ENCODE results near the gene ISL2.

The ISL2 gene

DNA sequence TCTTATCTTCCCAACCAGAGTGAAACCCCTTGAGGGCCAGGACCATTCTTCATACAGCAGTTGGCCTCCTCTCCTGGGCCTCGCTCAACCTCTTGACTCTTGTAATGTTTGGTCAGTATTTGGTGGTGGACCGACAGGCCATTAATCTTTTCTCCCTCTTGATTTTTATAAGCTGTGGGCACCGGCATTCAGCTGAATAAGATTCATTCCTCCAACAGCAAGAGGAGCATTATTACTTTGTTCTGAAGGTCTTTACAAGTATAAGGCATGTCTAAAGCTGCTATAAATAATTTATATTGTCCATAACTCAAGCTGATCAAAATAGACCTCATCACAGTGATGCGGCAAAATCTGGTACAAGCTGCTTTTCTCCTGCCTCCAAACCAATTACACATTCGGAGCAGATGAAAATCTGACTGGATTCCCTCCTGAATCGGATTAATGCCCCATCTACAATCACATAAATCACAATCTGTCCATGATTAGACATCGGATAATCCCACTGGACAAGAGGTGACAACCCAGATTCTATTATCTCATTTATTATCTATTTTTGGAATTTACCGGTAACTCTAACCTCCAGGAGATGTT is 8.4 kb upstream of the ISL2 start:
- no peak for DNase-seq

GRCh38 chr15:76328958-76329357 is 7.6 kb upstream of the ISL2 start:
- DNase-seq: no peak

DNA sequence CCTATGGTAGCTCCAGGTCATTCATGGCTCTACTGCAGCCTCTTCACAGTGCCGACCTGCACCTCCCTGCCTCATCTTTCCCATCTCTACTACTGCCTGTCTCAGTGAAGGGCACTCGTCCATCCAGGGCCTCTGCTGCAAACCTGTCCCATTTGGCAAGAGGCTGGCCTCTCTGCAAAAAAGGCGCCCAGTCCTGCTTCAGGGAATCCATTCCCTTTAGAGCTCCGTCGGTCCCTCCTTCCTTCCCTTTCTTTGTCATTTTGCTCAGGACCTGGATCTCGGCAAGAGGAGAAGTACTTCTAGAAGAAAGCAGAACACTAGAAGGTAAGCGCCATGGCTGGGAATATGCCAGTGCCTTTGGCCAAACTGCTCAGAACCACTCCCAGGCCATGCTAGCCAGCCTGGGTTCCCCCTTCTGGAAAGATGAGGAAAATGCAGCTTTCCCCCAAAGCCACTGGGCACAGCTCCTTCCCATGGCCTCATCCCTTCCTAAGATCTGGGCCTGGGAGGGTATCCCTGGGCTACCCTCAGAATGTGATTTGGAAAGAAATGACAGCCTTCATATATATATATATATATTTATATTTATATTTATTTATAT is 6.4 kb upstream of the ISL2 start:
- DNase-seq: peak; percentile 32

DNA sequence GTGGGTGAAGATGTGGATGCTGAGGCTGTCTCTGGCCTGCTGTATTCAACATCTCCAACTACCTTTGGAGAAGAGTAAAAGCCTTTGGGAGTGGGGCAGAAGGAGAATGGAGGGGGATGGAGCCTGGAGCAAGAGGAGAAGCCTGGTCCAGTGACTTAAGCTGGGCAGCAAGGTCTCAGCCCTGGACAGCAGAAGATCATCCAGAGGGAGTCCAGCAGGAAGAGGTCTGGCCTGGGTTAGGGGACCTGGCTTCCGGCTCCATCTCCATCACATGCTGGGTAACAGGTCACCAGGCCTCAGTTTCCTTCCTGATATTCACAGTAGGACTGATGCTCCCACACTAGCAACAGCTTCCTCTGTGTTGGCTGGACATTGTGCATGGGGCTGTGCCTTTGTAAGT is 3.8 kb upstream of the ISL2 start:
- DNase-seq: no peak

DNA sequence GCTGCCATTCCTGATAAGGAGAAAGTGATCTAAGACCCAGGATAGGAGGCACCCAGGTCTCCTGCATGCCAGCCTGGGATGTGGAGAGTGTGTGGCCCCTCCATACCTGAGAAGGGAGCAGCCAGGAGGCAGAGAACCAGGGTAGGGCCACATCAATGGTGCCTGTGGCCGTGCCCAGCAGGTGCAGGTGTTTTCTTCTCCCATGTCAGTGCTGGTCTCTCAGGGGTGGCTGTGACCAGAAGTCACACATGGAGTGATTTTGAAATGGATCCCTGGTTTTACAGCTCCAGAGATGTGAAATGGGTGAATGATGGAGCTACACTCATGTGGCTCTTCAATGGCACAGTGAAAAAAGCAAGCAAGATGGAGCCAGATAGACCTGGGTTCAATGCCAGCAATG is 3.3 kb upstream of the ISL2 start:
- no peak for DNase-seq

DNA sequence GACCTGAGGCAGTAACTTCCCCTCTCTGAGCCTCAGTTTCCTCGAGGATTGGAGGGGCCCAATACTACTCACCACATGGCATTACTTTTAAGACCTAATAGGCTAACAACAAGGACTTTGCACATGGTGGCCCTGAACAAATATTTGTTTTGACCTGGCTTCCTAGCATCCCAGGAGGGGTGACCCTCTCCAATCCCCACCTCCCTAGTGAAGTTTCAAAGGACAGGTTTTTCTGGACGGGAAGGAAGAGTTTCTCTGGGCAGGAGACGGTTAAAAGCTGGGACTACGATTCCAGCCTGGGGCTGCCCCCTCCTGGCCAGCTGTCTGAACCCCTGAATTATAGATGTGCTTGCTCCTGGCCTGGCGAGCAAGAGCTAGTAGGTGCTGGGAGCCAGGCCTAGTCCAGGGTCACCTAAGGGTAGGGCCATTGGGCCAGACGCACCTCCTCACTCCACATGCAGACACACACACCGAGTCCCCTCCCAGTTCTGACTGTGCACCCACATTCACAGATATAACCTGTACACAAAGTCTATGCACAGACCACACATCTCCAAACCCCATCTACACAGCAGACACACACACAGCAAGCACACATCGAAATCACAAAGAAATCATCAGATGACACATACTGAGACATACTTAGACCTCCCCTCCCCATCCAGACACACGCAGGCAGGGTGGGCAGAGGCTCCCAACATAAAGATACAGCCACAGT is 2.7 kb upstream of the ISL2 start:
- no peak for DNase-seq

DNA sequence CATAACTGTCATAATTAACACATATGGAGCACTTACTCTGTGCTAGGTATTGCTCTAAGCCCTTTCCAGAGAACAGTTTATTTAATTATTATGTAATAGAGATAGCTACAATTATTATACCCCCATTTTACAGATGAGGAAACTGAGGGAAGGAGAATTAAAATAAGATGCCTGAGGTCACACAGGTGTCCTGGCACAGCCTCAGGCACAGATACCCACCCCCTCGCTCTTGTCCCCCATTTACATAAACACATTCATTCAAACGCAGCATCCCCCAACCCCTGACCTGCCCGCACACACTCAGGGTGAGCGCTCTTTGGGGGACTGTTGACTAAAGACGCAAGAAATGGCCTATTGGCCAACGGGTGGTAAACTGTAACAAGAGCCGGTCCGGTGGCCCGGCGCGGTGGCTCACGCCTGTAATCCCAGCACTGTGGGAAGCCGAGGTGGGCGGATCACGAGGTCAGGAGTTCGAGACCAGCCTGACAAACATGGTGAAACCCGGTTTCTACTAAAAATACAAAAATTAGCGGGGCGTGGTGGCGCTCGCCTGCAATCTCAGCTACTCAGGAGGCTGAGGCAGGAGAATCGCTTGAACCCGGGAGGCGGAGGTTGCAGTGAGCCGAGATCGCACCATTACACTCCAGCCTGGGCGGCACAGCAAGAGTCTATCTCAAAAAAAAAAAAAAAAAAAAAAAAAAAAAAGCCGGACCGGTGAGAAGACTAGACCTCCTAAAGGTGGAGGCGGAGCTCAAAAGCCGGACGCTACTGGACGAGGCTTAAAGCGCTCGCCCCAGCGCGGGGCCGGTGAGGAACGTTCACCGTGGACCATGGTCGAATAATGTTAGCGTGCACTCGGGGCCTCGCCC is 1.9 kb upstream of the ISL2 start:
- DNase-seq: no peak

DNA sequence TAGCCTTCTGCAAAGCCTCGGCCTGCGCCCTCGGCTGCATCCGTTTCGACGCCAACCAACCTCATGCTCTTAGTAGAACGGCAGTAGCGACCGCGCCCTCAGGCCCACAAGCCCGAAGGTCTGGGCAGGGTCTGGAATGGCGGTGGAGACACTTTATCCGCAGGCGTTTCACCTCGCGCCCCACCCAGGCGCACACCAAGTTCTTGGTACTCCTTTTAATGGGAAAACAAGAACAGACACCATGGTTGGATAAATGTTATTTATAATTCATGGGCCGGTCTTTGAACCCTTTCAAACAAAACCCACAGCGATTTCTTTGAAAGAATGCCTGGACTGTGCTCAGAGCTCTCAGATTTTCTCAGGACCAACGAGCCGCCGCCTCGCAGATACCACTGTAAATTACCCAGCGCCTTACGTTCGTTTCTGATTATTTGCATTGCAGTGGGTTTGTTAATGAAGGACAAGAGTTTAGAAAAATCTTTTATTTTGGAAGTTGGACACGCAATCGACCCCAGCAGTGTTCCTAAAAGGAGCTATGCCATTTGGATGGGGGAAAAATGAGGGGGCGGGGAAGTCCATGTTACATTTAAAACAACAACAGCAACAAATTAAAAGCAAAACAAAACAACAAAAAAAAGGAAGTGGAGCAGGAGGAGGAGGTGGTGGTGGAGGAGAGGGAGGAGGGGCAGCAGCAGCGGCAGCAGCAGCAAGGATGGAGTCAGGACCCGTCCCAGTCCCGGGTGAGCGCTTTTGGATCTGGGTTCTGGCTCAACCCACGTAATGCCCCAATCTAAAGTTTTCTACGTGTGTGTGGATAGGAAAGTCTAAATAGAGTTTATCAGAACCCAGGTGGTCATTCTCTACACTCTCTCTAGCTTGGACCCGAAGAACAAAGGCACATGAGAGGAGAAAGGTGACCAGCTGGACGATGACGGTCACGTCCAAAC is 993 bp upstream of the ISL2 start:
- DNase-seq: no peak

DNA sequence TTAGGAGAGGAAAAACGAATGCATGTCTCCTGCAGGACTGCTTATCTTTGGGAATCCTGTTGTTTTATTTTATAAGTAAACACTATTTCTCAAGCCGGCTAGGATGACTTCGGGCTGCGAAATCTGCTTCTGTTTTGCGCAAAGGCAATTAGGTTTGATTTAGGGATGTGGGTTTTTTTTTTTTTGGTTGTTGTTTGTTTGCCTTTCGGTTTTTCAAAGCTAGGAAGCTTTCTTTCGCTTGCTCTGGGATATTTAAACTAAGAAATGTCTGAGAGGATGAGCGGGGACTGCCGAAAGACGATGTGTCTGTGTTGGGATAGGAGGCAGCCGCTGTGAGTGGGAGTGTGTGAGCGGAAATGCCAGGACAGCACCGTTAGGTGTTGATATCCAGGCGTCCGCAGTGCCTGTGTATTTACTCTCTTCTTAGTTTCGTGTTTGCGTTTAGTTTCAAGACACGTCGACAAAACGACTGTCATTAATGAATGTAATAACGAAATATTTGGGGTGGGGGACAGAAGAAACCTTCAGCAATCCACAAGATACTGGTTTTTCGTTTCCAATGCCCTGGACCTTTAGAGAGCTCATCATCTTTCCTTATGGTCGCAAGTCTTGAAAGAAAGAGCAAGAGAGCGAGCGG is 604 bp downstream of the ISL2 start:
- no peak for DNase-seq

GRCh38 chr15:76337696-76338485 is 1.3 kb downstream of the ISL2 start:
- no peak for DNase-seq

- DNase-seq: no peak
These were observed 2.1 kb downstream of the ISL2 start for GRCh38 chr15:76338486-76339304.

GRCh38 chr15:76339305-76340197 is 3.0 kb downstream of the ISL2 start:
- DNase-seq: no peak

DNA sequence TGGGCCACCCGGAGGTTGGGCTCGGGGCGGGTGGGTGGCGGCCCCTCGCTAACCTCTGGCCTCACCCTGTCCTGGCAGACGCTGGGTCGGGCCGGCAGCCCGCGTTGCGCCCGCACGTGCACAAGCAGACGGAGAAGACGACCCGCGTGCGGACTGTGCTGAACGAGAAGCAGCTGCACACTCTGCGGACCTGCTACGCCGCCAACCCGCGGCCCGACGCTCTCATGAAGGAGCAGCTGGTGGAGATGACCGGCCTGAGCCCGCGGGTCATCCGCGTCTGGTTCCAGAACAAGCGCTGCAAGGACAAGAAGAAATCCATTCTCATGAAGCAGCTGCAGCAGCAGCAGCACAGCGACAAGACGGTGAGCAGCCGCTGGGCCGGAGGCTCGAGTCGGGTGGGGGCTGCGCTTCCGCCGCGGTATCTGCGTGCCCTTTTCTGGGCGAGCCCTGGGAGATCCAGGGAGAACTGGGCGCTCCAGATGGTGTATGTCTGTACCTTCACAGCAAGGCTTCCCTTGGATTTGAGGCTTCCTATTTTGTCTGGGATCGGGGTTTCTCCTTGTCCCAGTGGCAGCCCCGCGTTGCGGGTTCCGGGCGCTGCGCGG is 3.7 kb downstream of the ISL2 start:
- no peak for DNase-seq

DNA sequence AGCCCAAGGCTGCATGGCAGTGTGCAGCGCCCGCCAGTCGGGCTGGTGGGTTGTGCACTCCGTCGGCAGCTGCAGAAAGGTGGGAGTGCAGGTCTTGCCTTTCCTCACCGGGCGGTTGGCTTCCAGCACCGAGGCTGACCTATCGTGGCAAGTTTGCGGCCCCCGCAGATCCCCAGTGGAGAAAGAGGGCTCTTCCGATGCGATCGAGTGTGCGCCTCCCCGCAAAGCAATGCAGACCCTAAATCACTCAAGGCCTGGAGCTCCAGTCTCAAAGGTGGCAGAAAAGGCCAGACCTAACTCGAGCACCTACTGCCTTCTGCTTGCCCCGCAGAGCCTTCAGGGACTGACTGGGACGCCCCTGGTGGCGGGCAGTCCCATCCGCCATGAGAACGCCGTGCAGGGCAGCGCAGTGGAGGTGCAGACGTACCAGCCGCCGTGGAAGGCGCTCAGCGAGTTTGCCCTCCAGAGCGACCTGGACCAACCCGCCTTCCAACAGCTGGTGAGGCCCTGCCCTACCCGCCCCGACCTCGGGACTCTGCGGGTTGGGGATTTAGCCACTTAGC is 4.3 kb downstream of the ISL2 start:
- DNase-seq: no peak

DNA sequence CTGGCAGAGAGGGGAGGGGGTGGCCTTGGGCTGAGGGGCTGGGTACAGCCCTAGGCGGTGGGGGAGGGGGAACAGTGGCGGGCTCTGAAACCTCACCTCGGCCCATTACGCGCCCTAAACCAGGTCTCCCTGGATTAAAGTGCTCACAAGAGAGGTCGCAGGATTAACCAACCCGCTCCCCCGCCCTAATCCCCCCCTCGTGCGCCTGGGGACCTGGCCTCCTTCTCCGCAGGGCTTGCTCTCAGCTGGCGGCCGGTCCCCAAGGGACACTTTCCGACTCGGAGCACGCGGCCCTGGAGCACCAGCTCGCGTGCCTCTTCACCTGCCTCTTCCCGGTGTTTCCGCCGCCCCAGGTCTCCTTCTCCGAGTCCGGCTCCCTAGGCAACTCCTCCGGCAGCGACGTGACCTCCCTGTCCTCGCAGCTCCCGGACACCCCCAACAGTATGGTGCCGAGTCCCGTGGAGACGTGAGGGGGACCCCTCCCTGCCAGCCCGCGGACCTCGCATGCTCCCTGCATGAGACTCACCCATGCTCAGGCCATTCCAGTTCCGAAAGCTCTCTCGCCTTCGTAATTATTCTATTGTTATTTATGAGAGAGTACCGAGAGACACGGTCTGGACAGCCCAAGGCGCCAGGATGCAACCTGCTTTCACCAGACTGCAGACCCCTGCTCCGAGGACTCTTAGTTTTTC is 4.9 kb downstream of the ISL2 start:
- DNase-seq: no peak

DNA sequence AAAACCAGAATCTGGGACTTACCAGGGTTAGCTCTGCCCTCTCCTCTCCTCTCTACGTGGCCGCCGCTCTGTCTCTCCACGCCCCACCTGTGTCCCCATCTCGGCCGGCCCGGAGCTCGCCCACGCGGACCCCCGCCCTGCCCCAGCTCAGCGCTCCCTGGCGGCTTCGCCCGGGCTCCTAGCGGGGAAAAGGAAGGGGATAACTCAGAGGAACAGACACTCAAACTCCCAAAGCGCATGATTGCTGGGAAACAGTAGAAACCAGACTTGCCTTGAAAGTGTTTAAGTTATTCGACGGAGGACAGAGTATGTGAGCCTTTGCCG is 5.4 kb downstream of the ISL2 start:
- DNase-seq: no peak

DNA sequence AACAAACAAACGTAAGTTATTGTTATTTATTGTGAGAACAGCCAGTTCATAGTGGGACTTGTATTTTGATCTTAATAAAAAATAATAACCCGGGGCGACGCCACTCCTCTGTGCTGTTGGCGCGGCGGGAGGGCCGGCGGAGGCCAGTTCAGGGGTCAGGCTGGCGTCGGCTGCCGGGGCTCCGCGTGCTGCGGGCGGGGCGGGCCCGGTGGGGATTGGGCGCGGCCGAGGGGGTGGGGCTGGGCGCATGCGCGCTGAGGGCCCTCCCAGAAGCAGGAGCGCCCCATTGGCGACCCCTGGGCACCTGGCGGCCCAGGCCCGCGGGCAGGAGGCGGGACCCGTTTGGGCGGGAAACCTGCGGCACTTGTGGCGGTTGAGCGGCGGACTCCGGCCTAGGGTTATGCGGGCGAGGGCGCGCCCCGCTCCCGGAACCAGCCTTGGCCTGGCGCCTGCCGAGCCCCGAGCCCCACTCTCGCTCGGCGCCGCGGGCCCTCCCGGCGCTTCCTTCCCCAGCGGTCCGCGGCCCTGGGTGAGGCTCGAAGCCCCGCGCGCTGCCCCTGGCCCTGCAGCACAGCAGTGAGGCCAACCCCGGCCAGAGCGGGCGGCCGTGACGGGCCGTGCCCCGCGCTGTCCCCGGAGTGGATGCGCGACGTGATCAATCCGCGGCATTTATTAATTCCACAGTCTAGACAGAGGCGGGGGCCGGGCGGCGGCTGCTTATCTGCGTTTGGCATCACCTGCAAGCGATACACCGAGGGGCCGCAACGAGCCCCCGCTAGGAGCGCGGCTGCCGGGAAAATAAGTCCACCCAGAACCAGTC is 6.0 kb downstream of the ISL2 start:
- no peak for DNase-seq
